IPS DF 4.7 (cell line): ENCODE measurements around the gene OXGR1.
"Not testable (repeated sequence)": the region's sequence is repeated elsewhere in the genome, so short reads cannot be mapped to it uniquely, and the experiment has no call there.

Experiments used
- DNase-seq: peaks from one replicate; pipeline ENCODE4 v3.0.0-alpha.2; 2013; ENCODE audit warnings: low spot score; ENCODE audit errors: extremely low read depth

OXGR1 gene

DNA sequence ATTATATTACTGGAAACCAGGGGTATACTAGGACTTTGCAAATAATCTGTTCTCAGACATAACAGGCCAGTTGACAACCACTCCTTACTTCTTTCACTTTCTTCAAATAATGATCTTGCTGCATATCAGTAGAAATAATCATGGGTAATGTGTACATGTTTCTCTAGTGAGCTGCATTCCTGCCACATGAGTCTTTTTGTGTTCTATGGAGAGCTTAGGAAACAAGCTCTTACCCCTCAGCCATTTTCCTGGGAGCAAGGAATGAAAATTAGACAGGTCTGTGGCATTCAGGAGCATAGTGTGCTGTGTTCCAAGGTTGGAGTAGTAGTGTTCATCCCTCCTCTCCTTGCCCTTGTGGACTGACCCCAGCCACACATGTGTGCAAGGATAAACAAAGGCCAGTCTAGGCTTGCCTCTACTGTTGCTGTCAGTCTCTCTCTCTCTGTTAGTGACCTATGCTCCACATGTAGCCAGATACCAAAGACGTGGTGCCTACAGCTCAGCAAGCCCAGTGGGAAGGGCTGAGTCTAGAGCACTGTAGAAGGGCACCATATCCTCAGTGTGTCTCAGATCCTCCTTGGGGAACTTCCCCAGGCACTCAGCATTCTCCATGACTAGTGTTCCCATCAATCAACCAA is 11.5 kb upstream of the OXGR1 start:
- DNase-seq, result no peak

GRCh38 chr13:97004886-97005285 is 10.6 kb upstream of the OXGR1 start:
- DNase-seq, result no peak

DNA sequence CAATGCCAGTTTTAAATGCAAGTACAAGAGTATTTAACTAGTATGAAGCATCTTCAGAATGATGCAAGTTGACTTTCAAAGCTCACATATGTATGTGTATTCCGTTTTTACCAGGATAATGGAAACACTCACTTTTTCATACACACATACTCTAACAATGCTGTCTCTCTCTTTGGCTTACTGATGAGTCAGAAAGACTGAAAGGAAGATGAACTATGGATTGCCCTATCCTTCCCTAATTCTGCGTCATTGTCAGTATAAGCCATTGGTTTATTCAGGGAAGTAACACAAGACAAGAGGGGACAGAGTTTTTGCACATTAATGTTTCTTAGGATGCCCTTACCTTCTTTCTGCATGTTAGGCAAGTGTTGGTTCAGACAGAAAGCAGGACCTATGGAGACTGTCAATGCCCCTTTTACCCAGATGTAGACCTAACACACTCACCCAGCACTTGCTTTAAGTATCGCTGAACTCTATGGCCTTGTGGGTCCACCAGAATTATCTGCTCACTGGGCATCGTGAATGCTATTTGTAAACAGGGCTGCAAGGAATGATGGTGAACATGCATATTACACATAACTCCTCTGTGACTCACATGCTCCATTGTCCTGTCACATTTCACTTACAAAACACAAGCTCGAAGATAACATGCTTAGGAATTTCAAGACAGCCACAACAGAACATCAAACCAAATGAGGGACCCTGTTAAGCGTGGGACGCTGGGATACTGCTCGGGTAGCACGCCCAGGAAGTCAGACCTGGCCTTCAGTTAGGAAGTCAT is 10.0 kb upstream of the OXGR1 start:
- no peak for DNase-seq

- DNase-seq, result no peak
Measured at GRCh38 chr13:97003071-97003470, 8.8 kb upstream of the OXGR1 start.

GRCh38 chr13:97002581-97002980 is 8.3 kb upstream of the OXGR1 start:
- DNase-seq, result no peak

DNA sequence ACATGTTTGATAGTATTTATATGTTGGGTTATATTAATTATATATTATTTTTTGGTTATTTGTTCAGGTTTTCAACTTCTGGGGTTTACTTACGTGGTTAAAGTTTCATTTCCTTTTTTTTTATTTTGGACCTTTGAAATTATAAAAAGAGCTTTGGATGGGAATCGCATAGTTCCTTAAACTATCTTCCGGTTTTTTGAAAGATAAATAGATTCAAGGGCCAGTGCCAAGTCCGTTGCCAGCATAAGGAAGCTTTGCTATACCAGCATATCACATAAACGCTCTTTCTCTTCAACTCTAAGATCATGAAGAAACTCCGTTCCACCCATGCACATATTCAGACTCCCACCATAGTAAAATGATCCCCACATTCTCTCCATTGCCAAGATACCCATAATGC is 7.4 kb upstream of the OXGR1 start:
- no peak for DNase-seq

- DNase-seq, result no peak
Measured at GRCh38 chr13:97000295-97000925, 6.1 kb upstream of the OXGR1 start.

DNA sequence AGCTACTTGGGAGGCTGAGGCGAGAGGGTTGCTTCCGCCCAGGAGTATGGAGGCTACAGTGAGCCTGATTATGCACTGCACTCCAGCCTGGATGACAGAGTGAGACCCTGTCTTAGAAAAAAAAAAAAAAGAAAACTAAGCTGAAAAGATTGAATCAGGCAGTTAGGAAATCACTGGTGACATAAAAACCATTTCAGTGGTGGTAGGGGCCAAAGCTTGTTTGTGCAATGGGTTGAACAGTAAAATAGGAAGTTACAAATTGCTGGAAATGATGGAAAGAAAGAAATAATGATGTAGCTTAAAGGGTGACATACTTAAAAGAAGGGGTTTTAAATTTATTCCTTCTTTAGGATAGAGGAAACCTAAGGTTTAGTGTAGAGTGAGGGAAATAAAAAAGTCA is 4.8 kb upstream of the OXGR1 start:
- DNase-seq, result no peak

GRCh38 chr13:96998051-96998450 is 3.8 kb upstream of the OXGR1 start:
- DNase-seq, result no peak

DNA sequence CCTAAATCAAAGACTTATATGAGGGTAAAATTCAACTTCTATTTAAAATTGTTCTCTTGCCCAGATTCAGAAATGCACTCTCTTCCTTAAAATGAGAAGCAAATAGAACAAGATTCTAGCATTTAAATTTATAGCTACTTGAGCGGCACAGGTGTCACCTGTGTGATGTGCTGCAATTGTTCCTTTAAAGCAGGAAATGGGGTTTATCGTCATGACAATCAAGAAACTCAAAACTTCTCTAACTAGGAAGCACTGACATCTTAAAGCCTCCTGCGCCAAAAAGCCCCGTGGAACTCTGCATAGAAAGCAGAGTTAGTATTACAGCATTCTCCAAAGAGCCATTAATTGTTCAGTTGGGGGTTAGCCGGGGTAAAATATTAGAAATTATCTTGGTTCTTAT is 2.6 kb upstream of the OXGR1 start:
- no peak for DNase-seq

GRCh38 chr13:96996107-96996506 is 1.8 kb upstream of the OXGR1 start:
- DNase-seq, result no peak

DNA sequence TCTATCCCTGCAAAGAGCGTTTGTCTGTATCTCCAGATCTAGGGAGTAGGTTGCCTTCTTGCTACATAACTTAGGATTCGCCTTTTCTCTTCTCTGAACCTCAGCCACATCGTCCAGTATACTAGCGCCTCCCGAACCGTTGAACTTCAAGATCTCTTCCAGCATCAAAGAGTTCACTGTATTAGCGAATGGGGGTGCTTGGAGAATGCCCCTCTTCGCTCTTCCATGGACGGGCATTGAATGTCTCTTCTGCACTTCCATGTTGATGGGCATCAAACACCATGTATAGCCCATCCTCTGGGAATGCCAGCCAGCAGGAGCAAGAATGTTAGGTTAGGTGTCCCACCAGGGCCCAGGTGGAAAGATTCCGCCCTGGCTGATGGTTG is 575 bp upstream of the OXGR1 start:
- DNase-seq, result no peak

DNA sequence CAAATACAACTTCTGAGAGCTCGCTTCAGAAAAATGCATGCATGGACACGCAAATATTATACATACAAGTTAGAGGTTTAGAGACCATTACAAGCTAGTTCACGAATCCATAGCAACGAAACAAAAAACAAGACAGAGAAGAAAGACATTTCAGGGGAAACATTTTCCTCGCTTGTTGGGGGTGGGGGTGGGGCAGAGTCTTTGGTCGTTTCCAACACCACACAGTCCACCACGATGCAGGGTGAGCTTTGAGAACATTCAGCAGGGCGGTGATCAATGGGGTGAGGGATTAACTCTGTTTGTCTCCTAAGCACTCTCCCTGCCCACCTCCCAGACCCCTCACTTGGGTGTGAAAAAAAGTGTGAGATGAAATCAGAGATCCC is 651 bp downstream of the OXGR1 start:
- DNase-seq, result no peak

DNA sequence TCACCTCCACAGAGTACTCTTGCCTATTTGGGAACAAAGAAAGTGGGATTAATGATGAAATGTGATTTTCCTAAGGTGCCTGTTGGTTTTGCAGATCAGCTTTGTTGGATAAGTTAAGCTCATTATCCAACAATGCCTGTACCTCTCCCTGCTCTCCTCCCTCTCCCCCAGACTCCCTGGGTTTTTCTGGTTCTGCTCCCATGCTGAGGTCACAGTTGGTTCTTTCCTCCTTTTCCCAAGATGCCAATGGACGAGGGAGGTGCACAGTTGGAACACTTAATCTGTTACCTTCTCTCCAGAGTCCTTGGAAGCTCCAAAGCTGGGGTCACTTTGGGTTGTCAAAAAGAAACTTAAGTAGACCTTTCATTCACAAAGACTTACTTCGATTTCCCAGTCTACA is 1.6 kb downstream of the OXGR1 start:
- DNase-seq, result no peak

GRCh38 chr13:96991072-96991471 is 3.2 kb downstream of the OXGR1 start:
- DNase-seq, result no peak

- no peak for DNase-seq
Measured at GRCh38 chr13:96988441-96988840, 5.8 kb downstream of the OXGR1 start.

DNA sequence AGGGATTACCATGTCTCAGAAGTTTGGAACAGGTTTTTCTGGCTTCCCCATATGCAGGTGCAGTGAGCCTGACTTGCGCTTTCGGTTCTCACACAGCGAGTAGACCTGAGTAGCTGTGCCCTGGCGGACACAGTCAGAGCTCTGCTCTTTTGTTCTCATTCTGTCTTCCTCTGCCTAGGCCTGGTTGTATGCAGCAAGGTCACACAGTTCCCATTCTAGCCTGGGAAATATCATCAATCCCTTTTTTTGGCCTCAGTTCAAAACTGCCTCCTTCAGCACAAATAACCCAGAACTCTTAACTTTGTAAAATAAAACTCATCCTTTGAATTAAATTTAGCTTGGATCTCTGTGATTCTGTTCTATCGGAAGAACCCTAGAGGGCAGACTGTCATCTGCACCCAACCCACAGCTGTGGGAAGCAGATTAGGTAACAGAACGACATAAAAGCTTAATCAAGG is 10.2 kb downstream of the OXGR1 start:
- peak; percentile 22 for DNase-seq

- no peak for DNase-seq
Measured at GRCh38 chr13:96982672-96983071, 11.6 kb downstream of the OXGR1 start.

- not testable (repeated sequence) for DNase-seq
Measured at GRCh38 chr13:96979861-96980260, 14.4 kb downstream of the OXGR1 start.

DNA sequence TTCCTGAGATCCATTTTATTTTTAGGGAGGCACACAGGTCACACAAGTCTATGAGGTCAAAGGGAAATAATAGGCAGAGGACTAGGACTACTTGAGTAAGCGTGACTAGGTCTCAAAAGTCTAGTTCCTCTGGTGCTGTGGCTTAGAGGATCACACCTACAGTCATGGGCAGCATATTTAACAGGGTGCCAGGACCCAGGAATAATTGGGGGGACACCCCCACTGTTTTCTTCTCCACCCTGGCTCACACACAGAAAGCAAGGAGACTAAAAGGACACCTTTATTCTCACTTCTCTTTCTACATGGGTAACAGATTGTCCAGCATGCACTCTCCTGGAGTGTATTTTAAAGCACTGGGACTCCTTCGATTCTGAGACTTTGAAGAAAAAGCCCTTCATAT is 26.2 kb downstream of the OXGR1 start:
- DNase-seq, result no peak

- DNase-seq, result no peak
Measured at GRCh38 chr13:96967248-96967745, 27.0 kb downstream of the OXGR1 start.

DNA sequence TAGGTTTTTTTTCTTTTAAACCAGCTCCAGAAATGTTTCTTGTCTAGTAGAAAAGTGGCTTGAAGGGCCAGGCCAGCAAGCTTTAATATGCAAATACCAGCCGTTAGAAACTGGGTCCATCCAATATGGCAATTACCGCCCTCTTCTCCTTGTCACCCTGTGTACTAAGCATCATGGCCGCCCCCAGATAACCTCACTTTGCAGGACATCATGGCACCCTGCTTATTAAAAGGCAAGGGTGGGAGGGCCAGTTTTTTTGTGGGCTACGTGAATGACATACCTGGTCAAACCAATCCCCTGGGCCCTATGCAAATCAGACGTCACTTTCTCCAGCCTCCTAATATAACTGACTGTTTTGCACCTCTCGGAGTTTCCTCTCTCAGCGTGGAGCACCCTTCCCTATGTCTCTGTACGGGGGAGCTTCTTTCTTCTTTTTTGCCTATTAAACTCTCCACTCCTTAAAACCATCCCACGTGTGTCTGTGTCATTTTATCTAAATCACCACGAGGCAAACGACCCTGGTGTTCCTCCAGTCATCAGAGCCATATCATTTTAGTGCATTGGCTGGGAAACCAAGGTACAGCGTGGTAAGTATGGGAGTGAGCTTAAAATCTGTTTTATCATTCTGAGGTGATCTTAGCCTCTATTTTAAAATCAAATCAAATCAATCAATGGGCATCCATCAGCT is 27.7 kb downstream of the OXGR1 start:
- DNase-seq, result no peak
